SK-N-SH (cell line): ENCODE results near the gene QKI. TPM values are rescaled to one million over a fixed set of nuclear protein-coding genes. Genes with fewer than 3 reads are reported as not detected.

Experiments
- CTCF ChIA-PET: fragments of 300-600, 350-600 bp; formaldehyde crosslinking; extraction: SDS; loops from one replicate; lab custom pipeline; 2021; lab: Yijun Ruan, JAX
- POLR2A ChIA-PET: fragments of 350-600 bp; sonication (Branson Sonifier 250); formaldehyde crosslinking; extraction: SDS; loops from one replicate; lab custom pipeline; 2020; ENCODE audit warnings: antibody characterized with exemption, inconsistent platforms; lab: Yijun Ruan, JAX
- DNase-seq: peaks from one replicate; pipeline ENCODE4 v3.0.0; 2012
- H2AFZ ChIP-seq: fragments of 200-600 bp; sonication (generic); 2 replicates; pipeline ENCODE4 v1.8.1; 2016; ENCODE audit warnings: antibody characterized with exemption, mild to moderate bottlenecking, low read depth
- H3F3A ChIP-seq: fragments of 200-600 bp; sonication (generic); replicated peaks from 2 replicates; pipeline ENCODE3; 2016; ENCODE audit warnings: antibody characterized with exemption, mild to moderate bottlenecking; ENCODE audit not compliant: insufficient read depth
- H3K27ac ChIP-seq, 2 experiments: fragments of 200-500 bp in 1 of 2; fragments of 200-600 bp in 1 of 2; sonication (Bioruptor generic) in 1 of 2; sonication (generic), shearing (Covaris generic) in 1 of 2; 2 replicates each; pipeline versions ENCODE4 v1.5.1 to v1.6.1; 2014 to 2016; ENCODE audit warnings: low read depth in 2 of 2, inconsistent platforms in 1 of 2, low read length in 1 of 2, mild to moderate bottlenecking in 1 of 2, mixed read lengths in 1 of 2
- H3K27me3 ChIP-seq: fragments of 200-600 bp; sonication (generic), shearing (Covaris generic); 2 replicates; pipeline ENCODE4 v1.6.1; 2016; ENCODE audit warnings: mixed run types; ENCODE audit not compliant: insufficient read depth
- H3K36me3 ChIP-seq, 2 experiments: fragments of 200-500 bp in 1 of 2; fragments of 200-600 bp in 1 of 2; sonication (Bioruptor generic) in 1 of 2; sonication (generic) in 1 of 2; replicated peaks in 1 of 2; 2 replicates each; pipeline versions ENCODE3 to v1.5.1; 2014 to 2016; ENCODE audit warnings: low read length in 1 of 2, mild to moderate bottlenecking in 1 of 2; ENCODE audit not compliant: insufficient read depth in 2 of 2, control insufficient read depth in 1 of 2
- H3K4me1 ChIP-seq, 2 experiments: fragments of 200-500 bp in 1 of 2; fragments of 200-600 bp in 1 of 2; sonication (Bioruptor generic) in 1 of 2; sonication (generic), shearing (Covaris generic) in 1 of 2; 2 replicates each; pipeline versions ENCODE4 v1.5.1 to v1.6.1; 2014 to 2016; ENCODE audit warnings: low read depth in 1 of 2, low read length in 1 of 2, mixed run types in 1 of 2; ENCODE audit not compliant: insufficient read depth in 2 of 2, control insufficient read depth in 1 of 2
- H3K4me2 ChIP-seq: fragments of 200-600 bp; sonication (generic), shearing (Covaris generic); 2 replicates; pipeline ENCODE4 v1.6.1; 2017; ENCODE audit warnings: mixed run types
- H3K4me3 ChIP-seq, 2 experiments: fragments of 200-500 bp in 1 of 2; fragments of 200-600 bp in 1 of 2; sonication (Bioruptor generic) in 1 of 2; sonication (generic), shearing (Covaris generic) in 1 of 2; 2 replicates each; pipeline versions ENCODE4 v1.5.1 to v1.8.1; 2014 to 2016; ENCODE audit warnings: low read depth in 2 of 2, inconsistent platforms in 1 of 2, low read length in 1 of 2, mild to moderate bottlenecking in 1 of 2, mixed read lengths in 1 of 2, moderate library complexity in 1 of 2
- H3K79me2 ChIP-seq: fragments of 200-600 bp; sonication (generic); 2 replicates; pipeline ENCODE4 v1.8.1; 2017; ENCODE audit warnings: mild to moderate bottlenecking; ENCODE audit not compliant: insufficient read depth
- H3K9ac ChIP-seq: fragments of 200-600 bp; sonication (generic); 2 replicates; pipeline ENCODE4 v1.6.1; 2017; ENCODE audit warnings: mixed run types
- H3K9me2 ChIP-seq: fragments of 200-600 bp; sonication (generic); 2 replicates; pipeline ENCODE4 v1.6.1; 2017; ENCODE audit warnings: mixed run types
- H3K9me3 ChIP-seq: fragments of 200-600 bp; sonication (generic); 2 replicates; pipeline ENCODE4 v1.6.1; 2017; ENCODE audit warnings: mixed run types, mild to moderate bottlenecking, moderate library complexity
- H4K20me1 ChIP-seq: fragments of 200-600 bp; sonication (generic); 2 replicates; pipeline ENCODE4 v1.6.1; 2017; ENCODE audit warnings: mild to moderate bottlenecking, mixed run types; ENCODE audit not compliant: insufficient read depth
- CHD2 ChIP-seq: fragments of 150-350 bp; IDR thresholded peaks from 2 replicates; pipeline ENCODE4 v1.6.1; 2018; ENCODE audit warnings: low read length; ENCODE audit not compliant: partially characterized antibody
- CTCF ChIP-seq: fragments of 200-600 bp; sonication (generic); IDR thresholded peaks from 2 replicates; pipeline ENCODE4 v1.6.1; 2017; ENCODE audit warnings: antibody characterized with exemption, mild to moderate bottlenecking, moderate library complexity
- ELF1 ChIP-seq: IDR thresholded peaks from 2 replicates; pipeline ENCODE4 v1.4.0; 2012
- EP300 ChIP-seq, 2 experiments: IDR thresholded peaks; 2 replicates each; pipeline versions ENCODE4 v1.4.0 to v1.6.1; 2012; ENCODE audit warnings: borderline replicate concordance in 1 of 2, low read depth in 1 of 2, low read length in 1 of 2
- GABPA ChIP-seq: IDR thresholded peaks from 2 replicates; pipeline ENCODE4 v1.4.0; 2012; ENCODE audit warnings: low read depth, mild to moderate bottlenecking
- GATA2 ChIP-seq: sonication (generic); formaldehyde crosslinking; IDR thresholded peaks from 2 replicates; pipeline ENCODE4 v1.5.0; 2020; ENCODE audit warnings: mild to moderate bottlenecking, missing genetic modification reagents
- IRF3 ChIP-seq: fragments of 150-350 bp; IDR thresholded peaks from 2 replicates; pipeline ENCODE4 v1.6.1; 2016; ENCODE audit warnings: mild to moderate bottlenecking, low read depth, low read length
- NFIC ChIP-seq: IDR thresholded peaks from 2 replicates; pipeline ENCODE4 v1.4.0; 2012; ENCODE audit warnings: borderline replicate concordance
- NRF1 ChIP-seq: IDR thresholded peaks from 2 replicates; pipeline ENCODE4 v1.6.1; 2012; ENCODE audit warnings: low read depth, mild to moderate bottlenecking, low read length
- RAD21 ChIP-seq: IDR thresholded peaks from 2 replicates; pipeline ENCODE4 v1.6.1; 2012; ENCODE audit warnings: mild to moderate bottlenecking, low read length
- RCOR1 ChIP-seq: fragments of 150-350 bp; IDR thresholded peaks from 2 replicates; pipeline ENCODE4 v1.6.1; 2017; ENCODE audit warnings: antibody characterized with exemption, low read length
- SIN3A ChIP-seq: IDR thresholded peaks from 2 replicates; pipeline ENCODE4 v1.6.1; 2012; ENCODE audit warnings: low read depth, mild to moderate bottlenecking, low read length, moderate library complexity, borderline replicate concordance
- USF1 ChIP-seq: IDR thresholded peaks from 2 replicates; pipeline ENCODE4 v1.4.0; 2012; ENCODE audit warnings: low read depth, borderline replicate concordance
- USF2 ChIP-seq: fragments of 150-350 bp; IDR thresholded peaks from 2 replicates; pipeline ENCODE4 v1.6.1; 2017; ENCODE audit warnings: antibody characterized with exemption, low read length, low read depth, borderline replicate concordance
- YY1 ChIP-seq: IDR thresholded peaks from 2 replicates; pipeline ENCODE4 v1.4.0; 2012; ENCODE audit warnings: low read depth, mild to moderate bottlenecking
- WGBS: methylation state at CpG from one replicate; pipeline ENCODE4 v1.1.6; 2017; ENCODE audit warnings: low lambda C conversion rate; 5-methylcytosine and 5-hydroxymethylcytosine counted together
- polyA plus RNA-seq, 3 experiments: library from polyadenylated mRNA; depleted of rRNA; stranded (reverse); fragments of >200 nt; gene quantifications; 2 replicates each; pipeline ENCODE4 v1.2.3, GENCODE V29; 2012

Gene QKI
- polyA plus RNA-seq, 1 of the 3 experiments (the other 2 are of a cell fraction): 51.1 TPM

- no peak for DNase-seq
- Histone ChIP-seq H3K4me2 (no peak overlapping the region), H3K9me2 (no peaks in the 10 kb centered on the region), H3K4me1 (no peaks in the 10 kb centered on the region), H3K36me3 (no peaks in the 10 kb centered on the region), H3K79me2 (no peaks in the 10 kb centered on the region), H3K9me3 (no peaks in the 10 kb centered on the region), H3K9ac (no peak overlapping the region), H3K4me3 (no peak overlapping the region), H3F3A (no peaks in the 10 kb centered on the region)
- POLR2A ChIA-PET: no interaction called here
- CTCF ChIA-PET: no interaction called here
- TF ChIP-seq YY1 (no peak), CHD2 (no peak), USF1 (no peak), GATA2 (CRISPR knock-in tag) (no peak), GABPA (no peak), IRF3 (no peak)
- TF ChIP-seq, all 33 proteins: peak for 0
- Histone ChIP-seq H2AFZ (no peak overlapping the region), H3K27me3 (no peaks in the 10 kb centered on the region), H4K20me1 (no peaks in the 10 kb centered on the region), H3K27ac (no peak overlapping the region)
- WGBS: 77% methylated on average over 6 of the region's 10 CpGs
Observed at GRCh38 chr6:163375361-163375760, 39.2 kb upstream of the QKI start.

GRCh38 chr6:163376187-163376586 lies 38.3 kb upstream of the QKI start:
- no peak for DNase-seq
- CTCF ChIA-PET: no interaction called here
- Histone ChIP-seq H3K36me3 (no peaks in the 10 kb centered on the region), H3K9ac (no peak overlapping the region), H3K9me3 (no peaks in the 10 kb centered on the region), H3K27ac (no peak overlapping the region), H3K4me2 (no peak overlapping the region), H3F3A (no peaks in the 10 kb centered on the region), H3K4me3 (no peak overlapping the region), H4K20me1 (no peaks in the 10 kb centered on the region), H3K9me2 (no peaks in the 10 kb centered on the region), H3K4me1 (no peaks in the 10 kb centered on the region), H3K79me2 (no peaks in the 10 kb centered on the region), H2AFZ (no peak overlapping the region), H3K27me3 (no peaks in the 10 kb centered on the region)
- TF ChIP-seq RCOR1 (no peak), USF2 (no peak), NFIC (no peak), SIN3A (no peak), CTCF (no peak), NRF1 (no peak), RAD21 (no peak), ELF1 (no peak), EP300 (IDR thresholded peaks at IDR 0.05; ENCODE audit: borderline replicate concordance in 1 of 2, low read depth in 1 of 2, low read length in 1 of 2) (no peak)
- WGBS: 90% methylated on average over 3 of the region's 7 CpGs
- POLR2A ChIA-PET: no interaction called here
